Esophagus (tissue), 2 donors: ENCODE data around the gene OPTC. TPM values are rescaled to one million over a fixed set of nuclear protein-coding genes. Genes with fewer than 3 reads are reported as not detected.

ENCODE experiments used
- H3K27ac ChIP-seq, 2 donors: one replicate each; pipeline ENCODE4 v1.5.1; 2013; ENCODE audit warnings: low read depth in 2 of 2, mild to moderate bottlenecking in 2 of 2, inconsistent platforms in 1 of 2, low read length in 1 of 2, moderate library complexity in 1 of 2
- H3K27me3 ChIP-seq, 2 donors: one replicate each; pipeline ENCODE4 v1.6.1; 2013; ENCODE audit warnings: low read length in 2 of 2, control low read depth in 1 of 2, mild to moderate bottlenecking in 1 of 2; ENCODE audit not compliant: insufficient read depth in 2 of 2, control insufficient read depth in 1 of 2
- H3K36me3 ChIP-seq, 2 donors: one replicate each; pipeline ENCODE4 v1.6.1; 2013; ENCODE audit warnings: low read length in 1 of 2; ENCODE audit not compliant: control insufficient read depth in 2 of 2, insufficient read depth in 2 of 2
- H3K4me1 ChIP-seq, 2 donors: one replicate each; pipeline ENCODE4 v1.6.1; 2013; ENCODE audit warnings: low read length in 1 of 2; ENCODE audit not compliant: control insufficient read depth in 2 of 2, insufficient read depth in 2 of 2
- H3K4me3 ChIP-seq, 2 donors: one replicate each; pipeline ENCODE4 v1.5.1; 2013; ENCODE audit warnings: low read length in 2 of 2, mild to moderate bottlenecking in 2 of 2, low read depth in 1 of 2, moderate library complexity in 1 of 2
- H3K9me3 ChIP-seq, 2 donors: one replicate each; pipeline ENCODE4 v1.6.1; 2013; ENCODE audit warnings: mild to moderate bottlenecking in 2 of 2, low read depth in 1 of 2, low read length in 1 of 2, moderate library complexity in 1 of 2; ENCODE audit not compliant: control insufficient read depth in 2 of 2, insufficient read depth in 1 of 2
- WGBS, 2 donors: extraction: QIAGEN DNeasy Blood & Tissue Kit; methylation state at CpG; one replicate each; pipeline ENCODE4 v1.1.7; 2013; 5-methylcytosine and 5-hydroxymethylcytosine counted together
- polyA plus RNA-seq, 2 donors: library from polyadenylated mRNA; stranded (reverse); fragments of 200-250 nt; gene quantifications; one replicate each; pipeline ENCODE4 v1.2.3, GENCODE V29; 2013
- donor health status: healthy with polysubstance abuse.
- donor health status: Bipolar disorder and iron deficiency.

Gene OPTC
- polyA plus RNA-seq, 2 donors, result not detected

DNA sequence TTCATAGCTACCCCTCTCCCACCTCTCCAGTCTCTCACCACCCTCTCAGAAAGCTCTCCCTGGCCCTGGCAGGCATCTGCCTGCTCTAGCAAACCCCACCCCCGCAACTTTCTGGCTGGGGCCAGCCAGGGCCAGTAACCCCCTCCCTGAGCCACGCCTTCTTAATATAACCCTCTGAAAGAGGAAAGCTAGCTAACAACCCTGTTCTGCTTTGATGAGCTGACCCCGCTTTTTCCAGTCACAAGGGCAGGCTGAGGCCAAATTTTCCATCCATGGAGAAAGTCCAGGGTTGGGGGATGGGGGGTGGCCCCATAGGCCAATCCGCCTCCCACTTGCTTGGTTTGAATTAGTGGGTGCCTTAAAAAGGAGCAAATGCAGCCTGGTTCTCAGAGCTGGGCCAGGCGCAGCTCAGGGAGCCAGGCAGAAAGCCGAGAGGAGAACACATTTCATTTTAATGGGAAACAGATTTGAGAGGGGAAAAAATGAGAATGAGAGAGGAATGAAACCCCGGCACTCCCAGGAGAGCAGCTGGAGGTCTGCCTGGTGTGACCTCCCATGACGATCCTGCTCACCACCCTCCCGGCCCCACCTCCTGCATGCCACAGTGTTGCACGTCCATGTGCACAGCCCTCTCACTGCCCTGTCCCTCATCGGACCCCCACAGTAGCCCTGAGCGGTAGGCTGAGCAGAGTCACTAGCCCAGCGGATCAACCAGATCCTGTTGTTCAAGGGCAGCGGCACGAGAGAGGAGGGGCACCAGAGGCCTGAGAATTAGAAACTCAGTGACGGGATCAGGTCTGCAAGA lies 62.3 kb downstream of the OPTC start:
- Histone ChIP-seq H3K4me1 (peaks cover 0 to 16% of the 10 kb centered on the region in 2 donors), H3K36me3 (no peaks in the 10 kb centered on the region), H3K4me3 (no peak overlapping the region), H3K27me3 (no peaks in the 10 kb centered on the region), H3K27ac (peak overlapping the region; percentile 44 to 80), H3K9me3 (no peaks in the 10 kb centered on the region)
- WGBS, 2 donors, result 64 to 72% methylated on average over 16 of the region's 16 CpGs

DNA sequence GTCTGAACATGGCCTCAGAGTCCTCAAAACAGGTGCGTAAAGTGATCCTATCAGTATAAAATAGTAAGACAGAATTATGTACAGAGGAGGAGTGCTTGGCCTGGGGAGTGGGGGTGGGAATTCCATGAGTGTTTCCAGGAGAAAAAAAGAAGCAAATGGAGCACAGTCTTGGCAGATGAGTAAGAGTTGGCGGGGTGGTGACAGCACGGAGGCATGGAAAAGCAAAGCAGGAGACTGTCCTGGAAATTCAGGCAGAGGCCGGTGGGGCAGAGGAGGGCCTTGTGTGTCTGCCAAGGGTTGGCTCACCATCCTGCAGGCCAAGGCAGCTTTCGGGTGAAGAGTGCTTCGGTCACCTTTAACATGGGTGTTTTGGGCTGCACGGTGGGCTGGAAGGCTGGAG lies 63.4 kb downstream of the OPTC start:
- Histone ChIP-seq H3K27ac (peak overlapping the region; percentile 39 to 78), H3K4me3 (no peak overlapping the region), H3K36me3 (no peaks in the 10 kb centered on the region), H3K27me3 (no peaks in the 10 kb centered on the region), H3K9me3 (no peaks in the 10 kb centered on the region), H3K4me1 (peaks cover 0 to 16% of the 10 kb centered on the region in 2 donors)
- 58 to 71% methylated on average over 7 of the region's 7 CpGs for WGBS, 2 donors

DNA sequence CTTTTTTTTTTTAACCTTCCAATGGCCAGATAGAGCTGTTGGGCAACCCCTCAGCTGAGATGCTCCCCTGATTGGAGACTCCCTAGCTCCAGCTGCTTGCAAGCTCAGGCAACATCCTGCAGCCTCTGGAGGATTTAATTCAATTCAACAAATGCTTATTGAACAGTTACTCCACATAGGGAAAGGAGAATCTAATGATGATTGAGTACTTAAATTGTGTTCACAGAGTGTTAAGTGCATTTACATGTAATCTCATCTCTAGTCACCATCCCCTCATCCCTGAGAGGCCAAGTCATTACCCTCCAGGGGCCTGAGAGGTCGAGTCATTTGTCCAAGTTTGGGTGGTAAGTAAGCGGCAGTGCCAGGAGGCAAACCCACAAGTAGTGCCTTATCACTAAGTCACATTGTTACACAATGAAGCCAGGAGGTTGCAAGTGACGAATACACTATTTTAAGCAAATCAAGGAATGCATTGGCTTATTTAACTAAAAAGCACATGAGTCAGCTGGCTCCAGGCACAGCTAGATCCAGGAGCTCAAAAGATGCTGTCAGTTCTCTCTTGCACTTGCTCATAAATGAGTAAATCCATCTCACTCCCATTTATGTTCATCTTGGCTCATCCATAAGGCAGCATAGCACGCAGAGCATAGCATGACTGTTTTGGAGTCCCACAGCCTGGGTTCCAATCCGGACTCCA lies 64.3 kb downstream of the OPTC start:
- H3K9me3 ChIP-seq, result no peaks in the 10 kb centered on the region
- H3K27ac ChIP-seq, result peak overlapping the region; percentile 39 to 78
- no peaks in the 10 kb centered on the region for H3K27me3 ChIP-seq
- H3K4me3 ChIP-seq, result no peak overlapping the region
- H3K36me3 ChIP-seq, result no peaks in the 10 kb centered on the region
- whole genome bisulfite sequencing, 2 donors, result 26 to 43% methylated on average over 5 of the region's 5 CpGs
- H3K4me1 ChIP-seq, result peaks cover 0 to 16% of the 10 kb centered on the region in 2 donors

Other genes starting within 250 kb of the OPTC start
- gene BTG2, start 188.6 kb upstream of the OPTC start, polyA plus RNA-seq, result 10 to 100 TPM in 1 of 2 donors, 1 to 10 TPM in 1; 9.4 to 27.3 TPM
- 1 to 10 TPM; 1.7 to 4.4 TPM for gene FMOD, start 143.0 kb upstream of the OPTC start, polyA plus RNA-seq
- 10 to 100 TPM in 1 of 2 donors, 1 to 10 TPM in 1; 6.5 to 27.8 TPM for gene PRELP, start 18.3 kb upstream of the OPTC start, polyA plus RNA-seq
- 10 to 100 TPM; 17.7 to 19.3 TPM for gene ATP2B4, start 132.7 kb downstream of the OPTC start, polyA plus RNA-seq